ENCODE results near the gene WWTR1. TPM values are rescaled to one million over a fixed set of nuclear protein-coding genes. Genes with fewer than 3 reads are reported as not detected.
A peak's percentile ranks its signal among the peaks of the same experiment; 100 is the strongest.

Gene WWTR1
- total RNA-seq, 4 donors from 2014 or later, result 40.3 to 80.4 (median 67.6) TPM

DNA sequence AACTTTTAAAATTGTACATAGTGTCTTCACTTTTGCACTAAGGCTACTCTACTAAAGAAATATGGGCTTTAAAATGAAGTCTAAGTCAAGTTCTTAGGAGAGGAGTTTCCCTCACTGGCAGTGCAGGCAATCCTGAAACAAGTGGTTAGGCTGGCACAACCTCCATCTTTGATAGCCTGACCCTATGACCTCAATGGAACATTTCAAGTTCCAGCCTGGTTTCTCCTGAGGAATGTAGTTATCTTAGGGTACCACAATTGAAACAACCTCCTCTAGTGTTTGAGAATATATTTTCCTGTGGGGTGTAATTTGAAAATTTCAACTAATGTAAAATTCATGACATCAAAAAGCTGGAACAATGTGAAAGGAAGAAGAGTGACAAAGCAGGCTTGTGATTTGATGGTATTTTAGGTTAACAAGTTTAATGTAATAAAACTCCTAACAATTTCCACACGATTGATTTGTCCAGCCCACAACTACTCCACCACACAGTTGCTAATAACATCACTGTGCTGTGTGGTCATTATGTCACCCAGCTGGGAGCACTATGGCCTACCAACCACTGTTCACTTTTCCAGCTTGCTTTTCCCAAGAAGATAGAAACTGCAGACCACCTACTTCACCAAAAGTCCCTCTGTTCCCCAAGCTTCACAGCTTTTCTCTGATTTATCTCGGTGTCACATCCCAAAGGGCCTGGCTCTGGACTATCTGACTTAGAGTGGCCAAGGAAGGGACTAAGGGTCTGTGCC is 1.8 kb downstream of the WWTR1 start:
- H3K9me3 ChIP-seq, result no peaks in the 10 kb centered on the region
- peaks cover 93% of the 10 kb centered on the region for H3K27me3 ChIP-seq
- TF ChIP-seq POLR2A (IDR thresholded peaks at IDR 0.05) (no peak), POLR2AphosphoS5 (IDR thresholded peaks at IDR 0.05) (no peak), EP300 (IDR thresholded peaks at IDR 0.05; ENCODE audit: low read depth) (no peak), CTCF (IDR thresholded peaks at IDR 0.05) (no peak)
- WGBS, 2 donors (ENCODE audit: low coverage in 1 of 2), result 48 to 52% methylated on average over 2 of the region's 2 CpGs
- peak overlapping the region; percentile 46 to 82 (median 56) for H3K4me3 ChIP-seq
- peaks cover 0 to 44% (median 28%) of the 10 kb centered on the region in 4 donors for H3K4me1 ChIP-seq
- intact Hi-C loops (cut with DNase I; ENCODE audit: low total_unique reads), result loop anchor here (5.0 kb wide), 1 partner anchor 124 kb away; no protein-coding TSS in a partner anchor
- in situ Hi-C loops (cut with MboI; ENCODE audit: low pct_ligation_motif_present in 1 of 4, low pct_unique_long_range_greater_than_20kb in 1 of 4, low sequenced_read_pairs in 3 of 4), result loop anchor here in 1 of 4 donors (10.0 kb wide), 1 partner anchor 111 kb away; no protein-coding TSS in a partner anchor
- no peak for DNase-seq
- no peaks in the 10 kb centered on the region for H3K36me3 ChIP-seq
- H3K27ac ChIP-seq, result peak overlapping the region; percentile 87 to 97 (median 92)

DNA sequence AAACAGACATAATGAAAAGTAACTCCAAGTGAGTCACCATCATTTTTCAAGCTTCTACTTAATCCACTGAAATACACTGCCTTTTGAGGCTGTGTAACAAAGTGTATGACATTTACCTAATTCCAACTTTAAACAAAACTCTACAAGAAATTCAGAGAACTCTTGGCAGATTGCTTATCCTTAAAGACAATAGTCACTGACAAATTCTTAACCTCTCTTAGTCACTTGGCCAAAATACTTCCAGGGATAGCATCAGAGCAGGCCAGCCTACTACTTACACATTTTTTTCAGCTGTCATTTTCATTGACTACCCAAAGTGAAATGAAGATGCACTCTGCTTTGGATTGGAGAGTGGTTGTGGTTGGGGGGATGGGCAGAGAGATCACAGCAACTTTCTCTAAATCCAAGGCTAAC is 3.6 kb downstream of the WWTR1 start:
- Histone ChIP-seq H3K27me3 (peaks cover 93% of the 10 kb centered on the region), H3K4me1 (peaks cover 0 to 48% (median 28%) of the 10 kb centered on the region in 4 donors), H3K36me3 (no peaks in the 10 kb centered on the region), H3K4me3 (peak overlapping the region in 2 of 4 donors; percentile 8 to 65), H3K9me3 (no peaks in the 10 kb centered on the region), H3K27ac (peak overlapping the region; percentile 87 to 97 (median 92))
- TF ChIP-seq CTCF (IDR thresholded peaks at IDR 0.05), result no peak
- TF ChIP-seq POLR2A (IDR thresholded peaks at IDR 0.05), result no peak
- TF ChIP-seq POLR2AphosphoS5 (IDR thresholded peaks at IDR 0.05), result no peak
- no peak for TF ChIP-seq EP300 (IDR thresholded peaks at IDR 0.05; ENCODE audit: low read depth)
- intact Hi-C loops (cut with DNase I; ENCODE audit: low total_unique reads), result no loop called here
- in situ Hi-C loops (cut with MboI; ENCODE audit: low pct_ligation_motif_present in 1 of 4, low pct_unique_long_range_greater_than_20kb in 1 of 4, low sequenced_read_pairs in 3 of 4), result loop anchor here in 1 of 4 donors (10.0 kb wide), 1 partner anchor 109 kb away; no protein-coding TSS in a partner anchor
- DNase-seq, result no peak

DNA sequence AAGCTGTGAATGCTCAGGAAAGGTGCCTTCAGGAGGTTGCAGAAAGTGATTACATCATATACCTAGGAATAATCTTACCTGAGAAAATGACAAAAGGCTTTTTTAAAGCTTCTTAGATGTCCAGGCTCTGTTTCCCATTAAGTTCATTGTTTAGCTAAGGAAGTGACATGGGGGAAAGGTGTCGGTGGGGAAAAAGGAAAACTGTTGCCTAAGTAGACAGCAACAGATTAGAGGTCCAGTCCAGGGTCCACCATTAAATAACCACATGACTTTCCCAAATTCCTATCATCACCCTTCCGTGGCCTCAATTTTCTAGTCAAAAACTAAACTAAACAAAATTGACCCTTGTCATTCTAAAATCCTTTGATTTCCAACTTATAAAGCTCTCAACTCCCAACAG is 4.3 kb downstream of the WWTR1 start:
- peak overlapping the region in 3 of 4 donors; percentile 87 to 97 (median 96) for H3K27ac ChIP-seq
- intact Hi-C loops (cut with DNase I; ENCODE audit: low total_unique reads) (no loop called here), in situ Hi-C loops (cut with MboI; ENCODE audit: low pct_ligation_motif_present in 1 of 4, low pct_unique_long_range_greater_than_20kb in 1 of 4, low sequenced_read_pairs in 3 of 4) (loop anchor here in 1 of 4 donors (10.0 kb wide), 1 partner anchor 109 kb away; no protein-coding TSS in a partner anchor)
- no peak overlapping the region for H3K4me3 ChIP-seq
- DNase-seq, result no peak
- peaks cover 0 to 48% (median 27%) of the 10 kb centered on the region in 4 donors for H3K4me1 ChIP-seq
- H3K36me3 ChIP-seq, result no peaks in the 10 kb centered on the region
- peaks cover 93% of the 10 kb centered on the region for H3K27me3 ChIP-seq
- no peaks in the 10 kb centered on the region for H3K9me3 ChIP-seq
- WGBS, 2 donors (ENCODE audit: low coverage in 1 of 2), result 34 to 66% methylated on average over 2 of the region's 2 CpGs
- TF ChIP-seq POLR2AphosphoS5 (IDR thresholded peaks at IDR 0.05) (no peak), CTCF (IDR thresholded peaks at IDR 0.05) (no peak), EP300 (IDR thresholded peaks at IDR 0.05; ENCODE audit: low read depth) (no peak), POLR2A (IDR thresholded peaks at IDR 0.05) (no peak)

- H3K36me3 ChIP-seq, result no peaks in the 10 kb centered on the region
- intact Hi-C loops (cut with DNase I; ENCODE audit: low total_unique reads), result no loop called here
- in situ Hi-C loops (cut with MboI; ENCODE audit: low pct_ligation_motif_present in 1 of 4, low pct_unique_long_range_greater_than_20kb in 1 of 4, low sequenced_read_pairs in 3 of 4), result loop anchor here in 1 of 4 donors (10.0 kb wide), 1 partner anchor 108 kb away; no protein-coding TSS in a partner anchor
- 87 to 97% methylated on average over 1 of the region's 1 CpG for WGBS, 2 donors (ENCODE audit: low coverage in 1 of 2)
- no peaks in the 10 kb centered on the region for H3K9me3 ChIP-seq
- peaks cover 93% of the 10 kb centered on the region for H3K27me3 ChIP-seq
- H3K27ac ChIP-seq, result peak overlapping the region in 2 of 4 donors; percentile 96 to 97
- H3K4me1 ChIP-seq, result peaks cover 4 to 49% (median 28%) of the 10 kb centered on the region in 4 donors
- no peak for DNase-seq
- TF ChIP-seq CTCF (IDR thresholded peaks at IDR 0.05), result no peak
- H3K4me3 ChIP-seq, result no peak overlapping the region
Measured at GRCh38 chr3:149653136-149653535, 4.7 kb downstream of the WWTR1 start.
